HepG2 (cell line): ENCODE results near the gene SRP9. TPM values are rescaled to one million over a fixed set of nuclear protein-coding genes. Genes with fewer than 3 reads are reported as not detected.

Experiments
- HOXA5 ChIP-seq: sonication (generic); formaldehyde crosslinking; IDR thresholded peaks from 2 replicates; pipeline ENCODE4 v1.4.0; 2020; ENCODE audit warnings: missing genetic modification reagents
- SAP130 ChIP-seq: IDR thresholded peaks from 2 replicates; pipeline ENCODE4 v1.6.1; 2016; ENCODE audit warnings: low read depth
- ZNF709 ChIP-seq: sonication (generic); formaldehyde crosslinking; IDR thresholded peaks from 2 replicates; pipeline ENCODE4 v1.5.0; 2020; ENCODE audit warnings: mild to moderate bottlenecking, missing genetic modification reagents
- polyA plus RNA-seq, 8 experiments: library from polyadenylated mRNA; depleted of rRNA in 3 of 8; stranded (reverse) in 7 of 8; unstranded in 1 of 8; fragments of >200 nt; fragmentation: Illumina TruSeq in 4 of 8; extraction: Trizol in 4 of 8; gene quantifications; 2 replicates each; pipeline versions ENCODE4 v1.2.1 to v1.2.3, GENCODE V29; 2011 to 2016; ENCODE audit warnings: low read depth in 4 of 8, missing spikeins in 1 of 8, mixed read lengths in 1 of 8; ENCODE audit not compliant: insufficient read depth in 1 of 8
- total RNA-seq, 5 experiments: library from RNA; depleted of rRNA; stranded (reverse); fragments of >200 nt; fragmentation: Illumina TruSeq; extraction: Trizol; gene quantifications; 2 replicates each; pipeline ENCODE4 v1.2.3, GENCODE V29; 2016; ENCODE audit warnings: low read depth in 1 of 5
- TF ChIP-seq, protein P1 (sequence below): sonication (generic); formaldehyde crosslinking; IDR thresholded peaks from 2 replicates; pipeline ENCODE4 v1.5.1; 2020; ENCODE audit warnings: mild to moderate bottlenecking, missing genetic modification reagents, moderate library complexity
- TF ChIP-seq, protein P2 (sequence below): sonication (generic); formaldehyde crosslinking; IDR thresholded peaks from 2 replicates; pipeline ENCODE4 v1.9.0; 2022; ENCODE audit warnings: missing genetic modification reagents, mild to moderate bottlenecking, borderline replicate concordance

SRP9 gene
- total and polyA plus RNA-seq, 2 of the 13 experiments (the other 11 are each of a cell fraction or from before 2014, with no cell fraction given), result 251 to 307 TPM

DNA sequence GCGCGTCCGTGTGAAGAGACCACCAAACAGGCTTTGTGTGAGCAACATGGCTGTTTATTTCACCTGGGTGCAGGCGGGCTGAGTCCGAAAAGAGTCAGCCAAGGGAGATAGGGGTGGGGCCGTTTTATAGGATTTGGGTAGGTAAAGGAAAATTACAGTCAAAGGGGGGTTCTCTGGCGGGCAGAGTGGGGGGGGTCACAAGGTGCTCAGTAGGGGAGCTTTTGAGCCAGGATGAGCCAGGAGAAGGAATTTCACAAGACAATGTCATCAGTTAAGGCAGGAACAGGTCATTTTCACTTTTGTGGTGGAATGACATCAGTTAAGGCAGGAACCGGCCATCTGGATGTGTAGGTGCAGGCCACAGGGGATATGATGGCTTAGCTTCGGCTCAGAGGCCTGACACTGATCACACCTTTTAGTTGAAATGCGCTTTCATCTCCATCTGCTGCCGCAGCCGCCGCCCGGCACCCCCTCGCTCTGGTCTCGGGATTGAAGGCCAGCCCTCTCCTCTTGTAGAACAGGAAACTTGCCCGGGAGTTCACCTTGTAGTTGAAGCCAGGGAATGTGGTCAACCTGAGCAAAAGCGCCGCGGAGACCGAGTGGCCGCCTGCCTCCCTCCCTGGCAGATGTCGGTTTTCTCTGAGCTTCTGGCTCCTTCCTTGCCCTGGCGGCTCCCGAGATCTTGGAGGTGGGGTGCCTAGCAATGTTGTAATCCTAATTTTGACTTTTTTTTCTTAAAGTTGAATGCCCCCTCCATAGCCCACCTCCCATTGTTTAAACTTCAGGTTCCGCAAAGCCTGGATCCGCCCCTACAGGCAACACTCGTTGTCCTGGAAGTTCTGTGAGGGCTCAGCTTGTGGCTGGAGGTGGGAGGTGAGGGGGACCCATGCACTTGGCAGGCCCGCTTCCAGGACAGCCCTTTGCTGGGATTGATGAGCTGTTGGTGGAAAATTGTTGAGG, 33.2 kb downstream of the SRP9 start (continued):
- TF ChIP-seq HOXA5 (CRISPR knock-in tag), result 0 out of 2 replicates have a peak, but pooled peaks have one; percentile 15
- peak; percentile 25; the same call in 1 of the 2 replicates for TF ChIP-seq ZNF709 (CRISPR knock-in tag)
- TF ChIP-seq, protein P1, sequence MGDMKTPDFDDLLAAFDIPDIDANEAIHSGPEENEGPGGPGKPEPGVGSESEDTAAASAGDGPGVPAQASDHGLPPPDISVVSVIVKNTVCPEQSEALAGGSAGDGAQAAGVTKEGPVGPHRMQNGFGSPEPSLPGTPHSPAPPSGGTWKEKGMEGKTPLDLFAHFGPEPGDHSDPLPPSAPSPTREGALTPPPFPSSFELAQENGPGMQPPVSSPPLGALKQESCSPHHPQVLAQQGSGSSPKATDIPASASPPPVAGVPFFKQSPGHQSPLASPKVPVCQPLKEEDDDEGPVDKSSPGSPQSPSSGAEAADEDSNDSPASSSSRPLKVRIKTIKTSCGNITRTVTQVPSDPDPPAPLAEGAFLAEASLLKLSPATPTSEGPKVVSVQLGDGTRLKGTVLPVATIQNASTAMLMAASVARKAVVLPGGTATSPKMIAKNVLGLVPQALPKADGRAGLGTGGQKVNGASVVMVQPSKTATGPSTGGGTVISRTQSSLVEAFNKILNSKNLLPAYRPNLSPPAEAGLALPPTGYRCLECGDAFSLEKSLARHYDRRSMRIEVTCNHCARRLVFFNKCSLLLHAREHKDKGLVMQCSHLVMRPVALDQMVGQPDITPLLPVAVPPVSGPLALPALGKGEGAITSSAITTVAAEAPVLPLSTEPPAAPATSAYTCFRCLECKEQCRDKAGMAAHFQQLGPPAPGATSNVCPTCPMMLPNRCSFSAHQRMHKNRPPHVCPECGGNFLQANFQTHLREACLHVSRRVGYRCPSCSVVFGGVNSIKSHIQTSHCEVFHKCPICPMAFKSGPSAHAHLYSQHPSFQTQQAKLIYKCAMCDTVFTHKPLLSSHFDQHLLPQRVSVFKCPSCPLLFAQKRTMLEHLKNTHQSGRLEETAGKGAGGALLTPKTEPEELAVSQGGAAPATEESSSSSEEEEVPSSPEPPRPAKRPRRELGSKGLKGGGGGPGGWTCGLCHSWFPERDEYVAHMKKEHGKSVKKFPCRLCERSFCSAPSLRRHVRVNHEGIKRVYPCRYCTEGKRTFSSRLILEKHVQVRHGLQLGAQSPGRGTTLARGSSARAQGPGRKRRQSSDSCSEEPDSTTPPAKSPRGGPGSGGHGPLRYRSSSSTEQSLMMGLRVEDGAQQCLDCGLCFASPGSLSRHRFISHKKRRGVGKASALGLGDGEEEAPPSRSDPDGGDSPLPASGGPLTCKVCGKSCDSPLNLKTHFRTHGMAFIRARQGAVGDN (CRISPR knock-in tag), result peak; percentile 82
- TF ChIP-seq, protein P2, sequence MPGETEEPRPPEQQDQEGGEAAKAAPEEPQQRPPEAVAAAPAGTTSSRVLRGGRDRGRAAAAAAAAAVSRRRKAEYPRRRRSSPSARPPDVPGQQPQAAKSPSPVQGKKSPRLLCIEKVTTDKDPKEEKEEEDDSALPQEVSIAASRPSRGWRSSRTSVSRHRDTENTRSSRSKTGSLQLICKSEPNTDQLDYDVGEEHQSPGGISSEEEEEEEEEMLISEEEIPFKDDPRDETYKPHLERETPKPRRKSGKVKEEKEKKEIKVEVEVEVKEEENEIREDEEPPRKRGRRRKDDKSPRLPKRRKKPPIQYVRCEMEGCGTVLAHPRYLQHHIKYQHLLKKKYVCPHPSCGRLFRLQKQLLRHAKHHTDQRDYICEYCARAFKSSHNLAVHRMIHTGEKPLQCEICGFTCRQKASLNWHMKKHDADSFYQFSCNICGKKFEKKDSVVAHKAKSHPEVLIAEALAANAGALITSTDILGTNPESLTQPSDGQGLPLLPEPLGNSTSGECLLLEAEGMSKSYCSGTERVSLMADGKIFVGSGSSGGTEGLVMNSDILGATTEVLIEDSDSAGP (CRISPR knock-in tag), result peak; percentile 48; the same call in 1 of the 2 replicates
- TF ChIP-seq SAP130 (CRISPR knock-in tag), result peak; percentile 23; the same call in 1 of the 2 replicates
